ENCODE measurements around the gene LDB3.

The LDB3 gene

DNA sequence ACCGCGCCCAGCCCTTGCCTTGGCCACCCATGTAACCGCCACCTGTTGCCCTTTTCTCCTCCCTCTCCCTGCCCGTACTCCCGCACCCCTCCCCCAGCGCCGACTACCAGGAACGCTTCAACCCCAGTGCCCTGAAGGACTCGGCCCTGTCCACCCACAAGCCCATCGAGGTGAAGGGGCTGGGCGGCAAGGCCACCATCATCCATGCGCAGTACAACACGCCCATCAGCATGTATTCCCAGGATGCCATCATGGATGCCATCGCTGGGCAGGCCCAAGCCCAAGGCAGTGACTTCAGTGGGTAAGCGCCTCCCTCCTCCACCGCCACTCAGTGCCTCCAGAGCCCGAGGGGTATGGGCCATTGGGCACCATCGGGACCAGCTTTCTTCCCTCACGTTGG is 18.7 kb downstream of the LDB3 start:
- DNase-seq (ENCODE audit: low spot score) = no peak

GRCh38 chr10:86687750-86688149 is 19.4 kb downstream of the LDB3 start:
- no peak for DNase-seq (ENCODE audit: low spot score)

GRCh38 chr10:86688398-86688921 is 20.1 kb downstream of the LDB3 start:
- DNase-seq (ENCODE audit: low spot score) = peak; percentile 62

GRCh38 chr10:86689146-86689545 is 20.8 kb downstream of the LDB3 start:
- DNase-seq (ENCODE audit: low spot score) = no peak

DNA sequence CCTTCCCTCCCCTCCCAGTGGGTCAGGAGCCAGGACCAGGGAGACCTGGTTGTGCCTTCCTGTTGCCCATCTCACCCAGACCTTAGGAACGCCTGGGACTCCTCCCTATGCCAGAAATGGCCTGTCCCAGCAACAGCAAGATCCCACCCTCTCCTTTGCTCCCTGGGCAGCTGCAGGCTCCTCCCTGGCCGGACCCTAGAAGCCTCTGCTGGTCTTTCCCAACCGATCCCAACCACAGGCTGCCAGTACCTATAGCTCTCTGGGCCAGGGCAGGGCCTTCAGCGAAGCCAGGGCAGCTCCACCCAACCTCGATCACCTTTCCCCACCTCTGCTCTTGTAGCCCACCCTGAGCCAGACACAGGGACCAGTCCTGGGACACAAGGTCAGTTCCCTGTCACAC is 21.9 kb downstream of the LDB3 start:
- DNase-seq (ENCODE audit: low spot score) = no peak

DNA sequence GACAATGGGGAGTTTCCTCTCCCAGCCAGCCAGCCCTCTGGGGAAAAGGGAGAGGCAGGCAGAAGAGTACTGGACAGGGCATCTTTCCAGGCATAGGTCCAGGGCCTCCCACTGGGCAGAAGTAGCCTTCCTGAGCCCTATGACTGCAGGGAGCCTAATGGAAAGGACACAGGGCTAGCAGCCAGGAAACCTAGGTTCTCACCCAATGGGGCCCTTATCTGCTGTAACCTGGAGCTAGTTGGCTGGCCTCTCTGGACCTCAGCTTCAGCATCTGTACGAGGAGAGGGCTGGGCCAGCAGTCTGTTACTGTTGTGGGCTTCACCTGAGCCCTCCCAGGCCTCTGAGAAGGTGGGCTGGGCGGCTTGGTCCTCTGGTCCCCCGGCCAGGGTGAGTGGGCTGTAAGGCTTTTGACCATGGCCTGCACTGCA is 22.4 kb downstream of the LDB3 start:
- no peak for DNase-seq (ENCODE audit: low spot score)

- DNase-seq (ENCODE audit: low spot score) = no peak
Observed at GRCh38 chr10:86691333-86692022, 23.2 kb downstream of the LDB3 start.

DNA sequence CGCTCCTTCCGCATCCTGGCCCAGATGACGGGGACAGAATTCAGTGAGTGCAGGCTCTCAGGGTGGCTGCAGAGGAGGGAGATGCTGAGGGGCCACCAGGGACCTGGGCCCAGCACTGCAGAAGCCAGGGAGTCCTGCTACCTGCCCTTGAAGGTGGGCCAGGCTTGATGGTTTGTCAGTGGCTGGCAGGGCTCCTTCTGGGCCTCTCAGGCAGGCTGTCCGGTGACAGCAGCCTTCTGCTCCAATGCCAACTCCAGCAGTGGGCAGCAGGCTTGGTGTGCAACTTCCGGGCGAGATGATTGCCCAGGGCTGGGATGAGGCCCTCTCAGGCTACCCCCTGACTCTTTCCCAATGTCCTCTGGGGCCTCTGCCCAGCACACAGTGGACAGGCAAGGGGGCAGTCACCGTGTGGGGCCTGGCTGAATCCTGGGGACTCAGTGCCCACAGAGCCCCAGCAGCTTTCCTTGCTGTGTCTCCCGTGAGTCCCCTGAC is 23.8 kb downstream of the LDB3 start:
- no peak for DNase-seq (ENCODE audit: low spot score)

- no peak for DNase-seq (ENCODE audit: low spot score)
Observed at GRCh38 chr10:86692664-86693063, 24.4 kb downstream of the LDB3 start.

- no peak for DNase-seq (ENCODE audit: low spot score)
Observed at GRCh38 chr10:86693275-86693674, 25.0 kb downstream of the LDB3 start.

DNA sequence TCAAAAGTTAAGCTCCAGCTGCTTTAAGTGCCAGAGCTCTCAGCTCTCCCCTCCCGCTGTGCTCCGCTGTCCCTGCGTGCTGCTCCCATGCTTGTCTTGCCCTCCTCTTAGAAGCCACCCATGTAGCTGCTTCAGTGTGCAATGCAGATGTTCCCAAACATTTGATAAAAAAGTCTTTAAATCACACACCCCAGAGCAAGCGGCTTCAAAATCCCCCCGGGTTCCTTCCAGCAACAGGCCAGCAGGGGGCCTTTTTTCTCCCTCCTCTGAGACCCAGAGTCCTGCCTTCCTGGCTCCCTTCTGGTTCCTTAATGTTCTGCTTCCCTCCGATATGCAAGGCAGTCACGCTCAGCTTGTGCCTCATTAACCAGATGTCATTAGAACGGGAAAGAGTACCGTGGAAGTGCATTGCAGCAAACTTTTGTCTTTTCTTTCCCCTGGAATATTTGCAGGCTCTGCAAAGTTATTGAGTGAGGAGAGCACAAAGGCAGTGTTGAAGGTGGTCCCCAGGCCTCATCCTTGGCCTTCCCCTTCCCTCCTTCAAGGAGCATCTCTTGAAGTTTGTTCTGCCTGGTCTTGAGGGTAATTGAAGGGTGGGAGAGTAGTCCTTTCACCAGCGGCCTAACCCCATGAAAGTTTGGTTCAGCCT is 25.5 kb downstream of the LDB3 start:
- DNase-seq (ENCODE audit: low spot score) = peak; percentile 46

- DNase-seq (ENCODE audit: low spot score) = no peak
Observed at GRCh38 chr10:86698207-86698940, 30.1 kb downstream of the LDB3 start.

- no peak for DNase-seq (ENCODE audit: low spot score)
Observed at GRCh38 chr10:86699125-86699524, 30.8 kb downstream of the LDB3 start.

GRCh38 chr10:86699541-86699940 is 31.2 kb downstream of the LDB3 start:
- DNase-seq (ENCODE audit: low spot score) = no peak

- no peak for DNase-seq (ENCODE audit: low spot score)
Observed at GRCh38 chr10:86699991-86700840, 31.9 kb downstream of the LDB3 start.

- DNase-seq (ENCODE audit: low spot score) = no peak
Observed at GRCh38 chr10:86700851-86701617, 32.7 kb downstream of the LDB3 start.

- DNase-seq (ENCODE audit: low spot score) = no peak
Observed at GRCh38 chr10:86703176-86703575, 34.9 kb downstream of the LDB3 start.

GRCh38 chr10:86705139-86705538 is 36.8 kb downstream of the LDB3 start:
- DNase-seq (ENCODE audit: low spot score) = no peak

DNA sequence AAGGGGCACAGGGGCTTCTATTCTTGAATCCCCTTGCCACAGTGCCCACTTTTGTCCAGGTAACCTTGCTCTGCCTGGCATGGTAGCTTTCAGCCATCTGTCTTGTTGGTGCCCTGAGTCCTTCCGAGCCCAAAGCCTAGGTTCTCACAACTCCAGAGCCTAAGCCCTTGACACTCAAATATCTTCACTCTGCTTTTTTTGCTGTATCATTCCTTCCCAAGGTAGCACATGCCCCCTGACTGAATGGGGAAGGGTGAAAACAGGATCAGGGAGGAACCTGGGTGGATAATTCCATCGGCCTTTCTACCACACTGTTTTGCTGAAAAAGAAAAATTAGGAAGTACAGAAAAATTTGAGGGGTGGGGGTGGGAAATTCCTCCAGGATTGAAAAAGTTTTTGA is 37.6 kb downstream of the LDB3 start:
- DNase-seq (ENCODE audit: low spot score) = no peak

DNA sequence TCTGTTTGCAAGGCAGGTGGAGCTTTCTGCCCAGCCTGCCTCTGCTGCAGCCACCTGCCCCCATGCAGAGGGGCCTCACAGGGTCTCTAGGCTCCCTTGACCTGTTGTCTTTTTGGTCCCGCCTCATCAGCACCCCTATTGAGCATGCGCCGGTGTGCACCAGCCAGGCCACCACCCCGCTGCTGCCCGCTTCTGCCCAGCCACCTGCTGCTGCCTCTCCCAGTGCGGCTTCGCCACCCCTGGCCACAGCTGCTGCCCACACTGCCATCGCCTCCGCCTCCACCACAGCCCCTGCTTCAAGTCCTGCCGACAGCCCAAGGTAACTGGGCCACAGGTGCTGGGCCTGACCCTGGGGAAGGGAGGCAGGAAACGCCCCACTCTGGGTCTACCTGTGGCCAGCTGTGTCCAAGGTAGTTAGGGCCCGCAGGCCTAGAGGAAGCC is 38.1 kb downstream of the LDB3 start:
- DNase-seq (ENCODE audit: low spot score) = no peak

DNA sequence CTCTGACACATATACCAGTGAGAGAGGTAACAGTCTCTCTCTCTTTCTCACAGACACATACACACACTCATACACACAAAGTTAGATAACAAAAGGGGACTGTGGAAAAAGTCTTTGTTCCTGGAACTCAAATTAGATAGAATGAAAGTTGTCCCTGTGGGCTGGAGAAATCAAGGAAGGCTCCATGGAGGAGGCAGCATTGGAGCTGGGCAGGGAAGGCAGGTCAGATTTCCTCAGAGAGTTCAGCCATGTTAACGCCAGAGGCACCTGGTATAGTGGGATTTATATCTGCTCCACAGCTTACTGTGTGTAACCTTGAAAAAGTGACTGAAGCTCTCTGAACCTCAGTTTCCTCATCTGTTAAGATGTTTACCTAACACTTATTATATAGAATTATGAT is 38.7 kb downstream of the LDB3 start:
- DNase-seq (ENCODE audit: low spot score) = no peak
